ENCODE measurements around the gene HOXB8. TPM values are rescaled to one million over a fixed set of nuclear protein-coding genes. Genes with fewer than 3 reads are reported as not detected.

The HOXB8 gene
- total and polyA plus RNA-seq, 2 donors (not counting 3 experiments of a cell fraction or from before 2014, with no cell fraction given): 1.7 to 2.4 TPM

GRCh38 chr17:48605409-48605919 is 9.6 kb downstream of the HOXB8 start:
- H3K4me2 ChIP-seq (ENCODE audit: insufficient read depth, low read length): peak overlapping the region; percentile 95
- peak overlapping the region in 2 of 3 experiments; percentile 47 to 97 for H3K4me3 ChIP-seq (replicated peaks in 1 of 3; ENCODE audit: insufficient read depth in 1 of 3, low read depth in 1 of 3, low read length in 3 of 3)

GRCh38 chr17:48604770-48605329 is 10.2 kb downstream of the HOXB8 start, which contains the start of gene HOXB6:
Gene HOXB6 (minus strand): TSS chr17:48604986. CDS start chr17:48598150, 6,836 bp downstream.
- H3K27ac ChIP-seq (ENCODE audit: insufficient read depth, low read depth, low read length): peak within 1 kb of the TSS; percentile 54
- H3K36me3 ChIP-seq (ENCODE audit: control insufficient read depth in 2 of 2, extremely low read depth in 1 of 2, insufficient read depth in 2 of 2, low read length in 2 of 2): no peaks in the 10 kb centered on the region
- H3K4me3 ChIP-seq (replicated peaks in 1 of 3; ENCODE audit: insufficient read depth in 1 of 3, low read depth in 1 of 3, low read length in 3 of 3): peak within 1 kb of the TSS; percentile 47 to 97 (median 86)
- intact Hi-C loops (cut with micrococcal nuclease) (loop anchor here (1.0 kb wide), 1 partner anchor 7 kb away; no protein-coding TSS in a partner anchor), dilution Hi-C loops (cut with MboI; ENCODE audit: extremely low pct_ligation_motif_present, low sequenced_read_pairs) (no loop called here)
- peak within 1 kb of the TSS; percentile 77 for H2AFZ ChIP-seq (ENCODE audit: low read depth, low read length)
- TF ChIP-seq POLR2AphosphoS5 (IDR thresholded peaks at IDR 0.05; ENCODE audit: insufficient read depth, low read depth, low read length) (peak; percentile 66), POLR2A (IDR thresholded peaks at IDR 0.05; ENCODE audit: low read depth, low read length) (peak; percentile 90), EZH2 (IDR thresholded peaks at IDR 0.05; ENCODE audit: borderline replicate concordance, low read depth, low read length, severe bottlenecking) (no peak), MAX (IDR thresholded peaks at IDR 0.05; ENCODE audit: insufficient read depth, insufficient read length) (peak; percentile 46)
- H3K9ac ChIP-seq (replicated peaks; ENCODE audit: extremely low read depth, insufficient read depth, low read length): peak within 1 kb of the TSS; percentile 87
- FAIRE-seq: peak; percentile 97
- no peaks in the 10 kb centered on the region for H4K20me1 ChIP-seq (replicated peaks; ENCODE audit: control insufficient read depth, extremely low read depth, insufficient read depth, low read length)
- BruUV-seq (replicated peaks): no TSS peak
- H3K9me3 ChIP-seq (replicated peaks; ENCODE audit: control insufficient read depth, insufficient read depth, low read length): no peaks in the 10 kb centered on the region
- peaks cover 57% of the 10 kb centered on the region for H3K79me2 ChIP-seq (ENCODE audit: control insufficient read depth, insufficient read depth, low read length)
- peak; percentile 80 for DNase-seq (ENCODE audit: low read depth, low spot score)
- no peaks in the 10 kb centered on the region for H3K9me1 ChIP-seq (replicated peaks; ENCODE audit: control insufficient read depth, extremely low read depth, insufficient read depth, low read length)
- H3K4me1 ChIP-seq (ENCODE audit: control insufficient read depth, extremely low read depth, insufficient read depth, low read length): peaks cover 30% of the 10 kb centered on the region
- CTCF ChIA-PET: interaction anchor here (2.0 kb wide), 1 partner anchor 580 kb away, joined by 4 read pairs; no protein-coding TSS in a partner anchor
- POLR2A ChIA-PET: interaction anchor here (0.6 to 1.0 kb wide), 2 partner anchors 10 to 237 kb away, joined by 4 to 7 read pairs; partner anchors contain the start of gene HOXB8
- peak within 1 kb of the TSS; percentile 95 for H3K4me2 ChIP-seq (ENCODE audit: insufficient read depth, low read length)
- H3K27me3 ChIP-seq (ENCODE audit: control insufficient read depth in 2 of 2, insufficient read depth in 2 of 2, low read length in 2 of 2): no peaks in the 10 kb centered on the region

More at GRCh38 chr17:48605409-48605919, 9.6 kb downstream of the HOXB8 start:
- dilution Hi-C loops (cut with MboI; ENCODE audit: extremely low pct_ligation_motif_present, low sequenced_read_pairs) (no loop called here), intact Hi-C loops (cut with micrococcal nuclease) (no loop called here)
- Histone ChIP-seq H3K4me1 (ENCODE audit: control insufficient read depth, extremely low read depth, insufficient read depth, low read length) (peaks cover 30% of the 10 kb centered on the region), H3K27ac (ENCODE audit: insufficient read depth, low read depth, low read length) (peak overlapping the region; percentile 54), H3K9me3 (replicated peaks; ENCODE audit: control insufficient read depth, insufficient read depth, low read length) (no peaks in the 10 kb centered on the region), H4K20me1 (replicated peaks; ENCODE audit: control insufficient read depth, extremely low read depth, insufficient read depth, low read length) (no peaks in the 10 kb centered on the region), H3K9me1 (replicated peaks; ENCODE audit: control insufficient read depth, extremely low read depth, insufficient read depth, low read length) (no peaks in the 10 kb centered on the region), H3K36me3 (ENCODE audit: control insufficient read depth in 2 of 2, extremely low read depth in 1 of 2, insufficient read depth in 2 of 2, low read length in 2 of 2) (no peaks in the 10 kb centered on the region), H3K79me2 (ENCODE audit: control insufficient read depth, insufficient read depth, low read length) (peaks cover 55% of the 10 kb centered on the region), H3K9ac (replicated peaks; ENCODE audit: extremely low read depth, insufficient read depth, low read length) (peak overlapping the region; percentile 87), H3K27me3 (ENCODE audit: control insufficient read depth in 2 of 2, insufficient read depth in 2 of 2, low read length in 2 of 2) (no peaks in the 10 kb centered on the region), H2AFZ (ENCODE audit: low read depth, low read length) (peak overlapping the region; percentile 77)
- TF ChIP-seq EZH2 (IDR thresholded peaks at IDR 0.05; ENCODE audit: borderline replicate concordance, low read depth, low read length, severe bottlenecking) (no peak), JUN (IDR thresholded peaks at IDR 0.05; ENCODE audit: borderline replicate concordance, insufficient read depth, insufficient read length, low read depth) (no peak), FOS (IDR thresholded peaks at IDR 0.05; ENCODE audit: borderline replicate concordance, insufficient read depth, low read length) (no peak), POLR2A (IDR thresholded peaks at IDR 0.05; ENCODE audit: low read depth, low read length) (no peak)
- ChIA-PET CTCF (interaction anchor here (1.3 to 2.0 kb wide), 2 partner anchors 344 to 580 kb away, joined by 3 to 4 read pairs; no protein-coding TSS in a partner anchor), POLR2A (interaction anchor here (0.6 to 1.0 kb wide), 2 partner anchors 9 to 236 kb away, joined by 4 to 7 read pairs; partner anchors contain the start of gene HOXB8)
- BruUV-seq (replicated peaks): no TSS peak
- DNase-seq (ENCODE audit: low read depth, low spot score) (no peak), FAIRE-seq (peak; percentile 65)
